GM12878 (cell line): ENCODE measurements around the gene DERL3. TPM values are rescaled to one million over a fixed set of nuclear protein-coding genes. Genes with fewer than 3 reads are reported as not detected.

ENCODE experiments used
- ATAC-seq: fragments of 200-7000 bp; cut with Tn5 transposase; 3 replicates; pipeline ENCODE4 v1.9.1; 2020; ENCODE audit warnings: mild to moderate bottlenecking, moderate library complexity
- BruUV-seq: library from RNA; stranded (reverse); fragments of 400-500 nt; replicated peaks from 2 replicates; lab custom pipeline; 2021; lab: Mats Ljungman, UMichigan
- CTCF ChIA-PET: fragments of 300-600 bp; sonication (Branson Sonifier 250); formaldehyde crosslinking; extraction: SDS; loops from one replicate; lab custom pipeline; 2021; ENCODE audit warnings: inconsistent platforms; lab: Yijun Ruan, JAX
- POLR2A ChIA-PET: fragments of 350-600 bp; formaldehyde crosslinking; extraction: SDS; loops from one replicate; lab custom pipeline; 2021; ENCODE audit warnings: inconsistent platforms; lab: Charles Lee
- RAD21 ChIA-PET: fragments of 300-600 bp; sonication (Branson Sonifier 250); formaldehyde crosslinking; loops from one replicate; lab custom pipeline; 2023; ENCODE audit warnings: antibody characterized with exemption; ENCODE audit not compliant: unreplicated experiment; lab: Charles Lee
- SMC1A ChIA-PET: fragments of 300-600 bp; sonication (Branson Sonifier 250); formaldehyde crosslinking; loops from one replicate; lab custom pipeline; 2023; ENCODE audit not compliant: unreplicated experiment, uncharacterized antibody; lab: Charles Lee
- DNase-seq: peaks from one replicate; pipeline ENCODE4 v3.0.0-alpha.2; 2011; ENCODE audit warnings: low read depth, low spot score
- FAIRE-seq: peaks from 3 replicates; lab custom pipeline; 2011; peaks lifted over from hg19 to GRCh38; lab: Jason Lieb, UNC
- H2AFZ ChIP-seq: 2 replicates; pipeline ENCODE4 v1.6.0; 2011; ENCODE audit warnings: low read depth, low read length, control low read depth; ENCODE audit not compliant: control insufficient read depth
- H3K27ac ChIP-seq: 2 replicates; pipeline ENCODE4 v1.5.1; 2011; ENCODE audit warnings: control low read depth; ENCODE audit not compliant: control insufficient read depth, insufficient read depth
- H3K27me3 ChIP-seq, 2 experiments: replicated peaks in 1 of 2; 2 replicates each; pipeline versions ENCODE4 v1.6.0 to v1.6.1; 2011; ENCODE audit warnings: low read length in 1 of 2; ENCODE audit not compliant: control insufficient read depth in 2 of 2, insufficient read depth in 2 of 2
- H3K36me3 ChIP-seq, 2 experiments: 2 replicates each; pipeline ENCODE4 v1.5.1; 2011; ENCODE audit warnings: low read length in 1 of 2; ENCODE audit not compliant: control insufficient read depth in 2 of 2, insufficient read depth in 2 of 2
- H3K4me1 ChIP-seq: 2 replicates; pipeline ENCODE4 v1.6.1; 2011; ENCODE audit warnings: mild to moderate bottlenecking, low read length, moderate library complexity, mixed read lengths; ENCODE audit not compliant: control insufficient read depth, insufficient read depth
- H3K4me2 ChIP-seq: 2 replicates; pipeline ENCODE4 v1.6.0; 2011; ENCODE audit warnings: control low read depth; ENCODE audit not compliant: control insufficient read depth, insufficient read depth
- H3K4me3 ChIP-seq: fragments of 200-600 bp; sonication (generic); 2 replicates; pipeline ENCODE4 v1.5.1; 2016
- H3K79me2 ChIP-seq: 2 replicates; pipeline ENCODE4 v1.6.0; 2011; ENCODE audit warnings: low read length; ENCODE audit not compliant: control insufficient read depth, insufficient read depth
- H3K9ac ChIP-seq: 2 replicates; pipeline ENCODE4 v1.8.0; 2011; ENCODE audit warnings: low read length, control low read depth, mixed read lengths; ENCODE audit not compliant: control insufficient read depth, insufficient read depth
- H3K9me3 ChIP-seq: replicated peaks from 3 replicates; pipeline ENCODE4 v1.5.1; 2011; ENCODE audit warnings: mild to moderate bottlenecking, low read length; ENCODE audit not compliant: control insufficient read depth, insufficient read depth
- H4K20me1 ChIP-seq: 2 replicates; pipeline ENCODE4 v1.6.0; 2011; ENCODE audit not compliant: control insufficient read depth, insufficient read depth
- CBX5 ChIP-seq: sonication (generic); IDR thresholded peaks from 2 replicates; pipeline ENCODE4 v1.6.1; 2016; ENCODE audit warnings: low read depth, moderate library complexity, mild to moderate bottlenecking, inconsistent platforms
- IKZF2 ChIP-seq, 2 experiments: fragments of 450-650 bp; IDR thresholded peaks; 2 replicates each; pipeline ENCODE4 v1.6.1; 2017; ENCODE audit warnings: mild to moderate bottlenecking in 2 of 2, moderate library complexity in 2 of 2
- MTA3 ChIP-seq: IDR thresholded peaks from 2 replicates; pipeline ENCODE4 v1.6.1; 2012; ENCODE audit warnings: low read length, inconsistent platforms, borderline replicate concordance
- NR2C2 ChIP-seq: IDR thresholded peaks from 2 replicates; pipeline ENCODE4 v1.6.1; 2011; ENCODE audit warnings: borderline replicate concordance, low read depth; ENCODE audit not compliant: control insufficient read depth, insufficient read length
- NRF1 ChIP-seq: conservative IDR thresholded peaks from 2 replicates; pipeline ENCODE4 v1.6.1; 2011; ENCODE audit warnings: mild to moderate bottlenecking, low read depth, low read length, improper control_type of control experiment
- RBBP5 ChIP-seq: fragments of 200-600 bp; sonication (generic); conservative IDR thresholded peaks from 2 replicates; pipeline ENCODE4 v1.6.1; 2016
- STAT3 ChIP-seq: IDR thresholded peaks from 2 replicates; pipeline ENCODE4 v1.6.1; 2011; ENCODE audit warnings: low read depth, low read length, improper control_type of control experiment
- SUPT20H ChIP-seq: IDR thresholded peaks from 2 replicates; pipeline ENCODE4 v1.6.1; 2011; ENCODE audit warnings: low read depth, mild to moderate bottlenecking, low read length, moderate library complexity, borderline replicate concordance; ENCODE audit not compliant: control insufficient read depth
- TCF12 ChIP-seq: IDR thresholded peaks from 2 replicates; pipeline ENCODE4 v1.6.1; 2011; ENCODE audit warnings: low read depth, mild to moderate bottlenecking, low read length
- WRNIP1 ChIP-seq: IDR thresholded peaks from 2 replicates; pipeline ENCODE4 v1.6.1; 2011; ENCODE audit warnings: low read depth, low read length, improper control_type of control experiment, borderline replicate concordance
- ZBED1 ChIP-seq: IDR thresholded peaks from 2 replicates; pipeline ENCODE4 v1.6.1; 2016; ENCODE audit warnings: borderline replicate concordance
- WGBS: methylation state at CpG from one replicate; pipeline ENCODE4 v1.1.6; 2016; ENCODE audit warnings: low lambda C conversion rate; ENCODE audit not compliant: insufficient replicate concordance, insufficient coverage; ENCODE audit errors: missing lambda C conversion rate; 5-methylcytosine and 5-hydroxymethylcytosine counted together
- in situ Hi-C: fragments of 300-500 bp; cut with MboI; formaldehyde crosslinking; loops from 9 replicates; pipeline ENCODE4 v1.14.3; 2018; ENCODE audit warnings: mixed read lengths
- intact Hi-C: fragments of 100-400 bp; cut with micrococcal nuclease; formaldehyde crosslinking; loops from one replicate; pipeline ENCODE4 v1.14.2; 2022; ENCODE audit not compliant: unreplicated experiment
- polyA plus RNA-seq, 11 experiments: library from polyadenylated mRNA; depleted of rRNA in 4 of 11; unstranded in 6 of 11; stranded (reverse) in 5 of 11; fragments of >200 nt; fragmentation: Nextera tagmentation in 4 of 11; fragmentation: Illumina TruSeq in 1 of 11; extraction: Ambion mirVana in 4 of 11; extraction: Trizol in 1 of 11; gene quantifications; 1 replicate in 1 of 11; 2 replicates in 10 of 11; pipeline versions ENCODE4 v1.2.1 to v1.2.3, GENCODE V29; 2011 to 2016; ENCODE audit warnings: inconsistent platforms in 2 of 11, missing spikeins in 2 of 11, low read depth in 1 of 11
- total RNA-seq, 4 experiments: library from RNA; depleted of rRNA in 3 of 4; stranded (reverse); fragments of >200 nt in 3 of 4; fragmentation: Illumina TruSeq in 1 of 4; extraction: Trizol in 1 of 4; gene quantifications; 2 replicates each; pipeline versions ENCODE4 v1.2.1 to v1.2.3, GENCODE V29; 2013 to 2021
- TF ChIP-seq, protein P1 (sequence below): fragments of 450-650 bp; formaldehyde crosslinking; IDR thresholded peaks from 2 replicates; pipeline ENCODE4 v1.4.0; 2020; ENCODE audit warnings: mild to moderate bottlenecking, moderate library complexity
- TF ChIP-seq, protein P2 (sequence below): fragments of 450-650 bp; conservative IDR thresholded peaks from 2 replicates; pipeline ENCODE4 v1.6.1; 2017; ENCODE audit warnings: mild to moderate bottlenecking, moderate library complexity

DERL3 gene
- total and polyA plus RNA-seq, 10 of the 15 experiments (the other 5 are each of a cell fraction or from before 2014, with no cell fraction given): 4.1 to 52.4 (median 14.1) TPM

DNA sequence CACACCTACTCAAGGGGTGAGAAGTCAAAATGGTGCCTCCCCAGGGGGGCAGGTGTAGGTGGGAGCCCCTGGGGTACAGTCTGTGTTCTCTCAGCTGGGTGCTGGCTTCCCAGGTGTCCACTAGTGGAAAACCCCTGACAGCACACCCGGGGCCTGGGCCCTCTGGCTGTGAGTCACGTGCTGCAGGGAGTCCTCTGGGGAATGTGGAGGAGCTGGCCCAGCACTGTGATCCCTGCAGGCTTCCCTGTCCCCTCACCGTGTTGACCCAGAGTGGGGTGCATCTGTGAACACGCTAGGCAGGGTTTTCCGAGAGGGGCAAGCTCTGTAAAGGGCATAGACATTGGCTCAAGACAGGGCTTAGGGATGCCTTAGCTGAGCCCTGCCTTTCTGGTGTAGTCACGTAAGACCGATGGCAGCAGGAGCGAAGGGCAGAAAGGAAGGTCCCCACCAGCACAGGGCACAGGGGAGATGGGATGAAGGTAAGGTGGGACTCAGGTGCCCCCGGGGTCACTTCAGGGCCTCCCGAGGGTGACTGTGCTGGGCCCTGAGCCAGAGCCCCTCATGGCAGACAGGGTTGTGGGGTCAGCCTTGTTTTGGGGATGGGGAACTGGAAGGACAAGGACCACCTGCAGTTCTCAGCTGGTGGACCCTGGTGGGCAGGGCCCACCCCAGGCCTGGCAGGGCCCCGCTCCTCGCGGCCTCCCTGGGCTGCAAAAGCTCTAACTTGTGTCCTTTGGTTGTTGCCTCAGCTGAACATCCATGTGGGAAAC, 14.1 kb downstream of the DERL3 start (continued):
- TF ChIP-seq NR2C2: no peak
- no peak for TF ChIP-seq IKZF2 (IDR thresholded peaks at IDR 0.05)
- TF ChIP-seq, protein P1, sequence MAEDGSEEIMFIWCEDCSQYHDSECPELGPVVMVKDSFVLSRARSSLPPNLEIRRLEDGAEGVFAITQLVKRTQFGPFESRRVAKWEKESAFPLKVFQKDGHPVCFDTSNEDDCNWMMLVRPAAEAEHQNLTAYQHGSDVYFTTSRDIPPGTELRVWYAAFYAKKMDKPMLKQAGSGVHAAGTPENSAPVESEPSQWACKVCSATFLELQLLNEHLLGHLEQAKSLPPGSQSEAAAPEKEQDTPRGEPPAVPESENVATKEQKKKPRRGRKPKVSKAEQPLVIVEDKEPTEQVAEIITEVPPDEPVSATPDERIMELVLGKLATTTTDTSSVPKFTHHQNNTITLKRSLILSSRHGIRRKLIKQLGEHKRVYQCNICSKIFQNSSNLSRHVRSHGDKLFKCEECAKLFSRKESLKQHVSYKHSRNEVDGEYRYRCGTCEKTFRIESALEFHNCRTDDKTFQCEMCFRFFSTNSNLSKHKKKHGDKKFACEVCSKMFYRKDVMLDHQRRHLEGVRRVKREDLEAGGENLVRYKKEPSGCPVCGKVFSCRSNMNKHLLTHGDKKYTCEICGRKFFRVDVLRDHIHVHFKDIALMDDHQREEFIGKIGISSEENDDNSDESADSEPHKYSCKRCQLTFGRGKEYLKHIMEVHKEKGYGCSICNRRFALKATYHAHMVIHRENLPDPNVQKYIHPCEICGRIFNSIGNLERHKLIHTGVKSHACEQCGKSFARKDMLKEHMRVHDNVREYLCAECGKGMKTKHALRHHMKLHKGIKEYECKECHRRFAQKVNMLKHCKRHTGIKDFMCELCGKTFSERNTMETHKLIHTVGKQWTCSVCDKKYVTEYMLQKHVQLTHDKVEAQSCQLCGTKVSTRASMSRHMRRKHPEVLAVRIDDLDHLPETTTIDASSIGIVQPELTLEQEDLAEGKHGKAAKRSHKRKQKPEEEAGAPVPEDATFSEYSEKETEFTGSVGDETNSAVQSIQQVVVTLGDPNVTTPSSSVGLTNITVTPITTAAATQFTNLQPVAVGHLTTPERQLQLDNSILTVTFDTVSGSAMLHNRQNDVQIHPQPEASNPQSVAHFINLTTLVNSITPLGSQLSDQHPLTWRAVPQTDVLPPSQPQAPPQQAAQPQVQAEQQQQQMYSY: no peak
- TF ChIP-seq ZBED1: no peak

DNA sequence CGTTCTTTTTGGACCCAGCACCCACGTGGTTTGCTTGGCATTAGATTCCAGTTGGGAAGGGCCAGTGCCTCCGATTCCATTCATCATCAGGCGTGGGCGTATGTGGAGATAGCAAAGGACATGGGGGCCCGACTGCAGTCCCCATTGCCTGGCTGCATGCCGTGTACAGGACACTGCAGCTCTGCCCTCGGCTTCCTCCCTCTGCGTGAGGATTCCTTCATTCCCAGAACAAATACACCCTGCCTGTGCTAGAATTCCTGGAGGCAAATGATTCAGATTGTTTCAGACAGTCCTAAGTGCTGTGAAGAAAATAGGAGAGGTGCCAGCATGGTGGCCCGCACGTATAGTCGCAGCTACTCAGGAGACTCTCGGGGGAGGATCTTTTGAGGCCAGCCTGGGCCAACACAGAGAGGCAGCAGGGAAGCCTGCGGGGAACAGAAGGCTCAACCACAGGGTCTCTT, 15.4 kb downstream of the DERL3 start:
- no peak overlapping the region for H3K27ac ChIP-seq
- H2AFZ ChIP-seq: no peak overlapping the region
- H3K27me3 ChIP-seq: no peaks in the 10 kb centered on the region
- H3K9ac ChIP-seq: no peak overlapping the region
- ChIA-PET RAD21 (no interaction called here), SMC1A (interaction anchor here (1.2 kb wide), 2 partner anchors 25 to 45 kb away, joined by 4 read pairs; no protein-coding TSS in a partner anchor), CTCF (no interaction called here), POLR2A (interaction anchor here (1.4 kb wide), 1 partner anchor 11 kb away, joined by 4 read pairs; no protein-coding TSS in a partner anchor)
- no peak overlapping the region for H3K4me3 ChIP-seq
- WGBS: 89% methylated on average over 14 of the region's 14 CpGs
- no peaks in the 10 kb centered on the region for H3K9me3 ChIP-seq
- FAIRE-seq (no peak), DNase-seq (no peak), ATAC-seq (no peak)
- peaks cover 3% of the 10 kb centered on the region for H3K4me1 ChIP-seq
- H3K4me2 ChIP-seq: no peak overlapping the region
- peaks cover 38 to 53% of the 10 kb centered on the region in 2 experiments for H3K36me3 ChIP-seq
- in situ Hi-C loops: no loop called here
- no peaks in the 10 kb centered on the region; the same call in 1 of the 2 replicates for H4K20me1 ChIP-seq
- H3K79me2 ChIP-seq: no peaks in the 10 kb centered on the region
- TF ChIP-seq NRF1: no peak
- no peak for TF ChIP-seq CBX5
- TF ChIP-seq WRNIP1: no peak
- no peak for TF ChIP-seq NR2C2
- TF ChIP-seq STAT3: no peak
- no peak for TF ChIP-seq MTA3
- TF ChIP-seq SUPT20H: no peak
- no peak for TF ChIP-seq TCF12
- TF ChIP-seq RBBP5: no peak
- TF ChIP-seq, protein P2, sequence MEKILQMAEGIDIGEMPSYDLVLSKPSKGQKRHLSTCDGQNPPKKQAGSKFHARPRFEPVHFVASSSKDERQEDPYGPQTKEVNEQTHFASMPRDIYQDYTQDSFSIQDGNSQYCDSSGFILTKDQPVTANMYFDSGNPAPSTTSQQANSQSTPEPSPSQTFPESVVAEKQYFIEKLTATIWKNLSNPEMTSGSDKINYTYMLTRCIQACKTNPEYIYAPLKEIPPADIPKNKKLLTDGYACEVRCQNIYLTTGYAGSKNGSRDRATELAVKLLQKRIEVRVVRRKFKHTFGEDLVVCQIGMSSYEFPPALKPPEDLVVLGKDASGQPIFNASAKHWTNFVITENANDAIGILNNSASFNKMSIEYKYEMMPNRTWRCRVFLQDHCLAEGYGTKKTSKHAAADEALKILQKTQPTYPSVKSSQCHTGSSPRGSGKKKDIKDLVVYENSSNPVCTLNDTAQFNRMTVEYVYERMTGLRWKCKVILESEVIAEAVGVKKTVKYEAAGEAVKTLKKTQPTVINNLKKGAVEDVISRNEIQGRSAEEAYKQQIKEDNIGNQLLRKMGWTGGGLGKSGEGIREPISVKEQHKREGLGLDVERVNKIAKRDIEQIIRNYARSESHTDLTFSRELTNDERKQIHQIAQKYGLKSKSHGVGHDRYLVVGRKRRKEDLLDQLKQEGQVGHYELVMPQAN: no peak
- no TSS peak for BruUV-seq
- intact Hi-C loops: no loop called here
